K562 (cell line): ENCODE data around the gene CAPN8. TPM values are rescaled to one million over a fixed set of nuclear protein-coding genes. Genes with fewer than 3 reads are reported as not detected.

Experiments used
- ATAC-seq: fragments of 200-7000 bp; cut with Tn5 transposase; 3 replicates; pipeline ENCODE4 v1.9.1; 2020; ENCODE audit warnings: moderate library complexity
- BruUV-seq: library from RNA; stranded (reverse); fragments of 400-500 nt; replicated peaks from 2 replicates; lab custom pipeline; 2021; lab: Mats Ljungman, UMichigan
- CTCF ChIA-PET: fragments of 300-600 bp; formaldehyde crosslinking; extraction: SDS; loops from one replicate; lab custom pipeline; 2021; ENCODE audit warnings: low intra/inter-chr PET ratio; lab: Yijun Ruan, JAX
- POLR2A ChIA-PET: fragments of 300-600, 350-650 bp; sonication (Branson Sonifier 250); formaldehyde crosslinking; extraction: SDS; loops from one replicate; lab custom pipeline; 2021; ENCODE audit warnings: antibody characterized with exemption, inconsistent platforms; lab: Yijun Ruan, JAX
- DNase-seq, 4 experiments: peaks; one replicate each; pipeline versions ENCODE4 v3.0.0 to v3.0.0-alpha.2; 2011 to 2018; ENCODE audit warnings: low spot score in 3 of 4, mixed read lengths in 3 of 4; ENCODE audit errors: extremely low read depth in 1 of 4
- FAIRE-seq: peaks from 2 replicates; lab custom pipeline; 2011; peaks lifted over from hg19 to GRCh38; lab: Jason Lieb, UNC
- H2AFZ ChIP-seq: 2 replicates; pipeline ENCODE4 v1.6.0; 2011; ENCODE audit warnings: low read depth, low read length, control low read depth, inconsistent platforms
- H3K27ac ChIP-seq: fragments of 200-600 bp; 3 replicates; pipeline ENCODE4 v1.8.0; 2011; ENCODE audit warnings: low read depth, mild to moderate bottlenecking, control low read depth, inconsistent platforms, low read length, moderate library complexity, mixed read lengths; ENCODE audit errors: extremely low read depth
- H3K27me3 ChIP-seq, 2 experiments: fragments of 300-600 bp in 1 of 2; 2 replicates in 1 of 2; 3 replicates in 1 of 2; pipeline versions ENCODE4 v1.6.0 to v1.8.0; 2011; ENCODE audit warnings: inconsistent platforms in 2 of 2, low read length in 2 of 2, mild to moderate bottlenecking in 1 of 2, mixed read lengths in 1 of 2, moderate library complexity in 1 of 2; ENCODE audit not compliant: control insufficient read depth in 2 of 2, insufficient read depth in 2 of 2
- H3K36me3 ChIP-seq: fragments of 300-600 bp; 3 replicates; pipeline ENCODE4 v1.8.0; 2011; ENCODE audit warnings: mild to moderate bottlenecking, low read length, inconsistent platforms; ENCODE audit not compliant: control insufficient read depth, insufficient read depth
- H3K4me1 ChIP-seq, 2 experiments: fragments of 200-600 bp in 1 of 2; replicated peaks in 1 of 2; 2 replicates in 1 of 2; 3 replicates in 1 of 2; pipeline versions ENCODE4 v1.5.1 to v1.8.0; 2011; ENCODE audit warnings: inconsistent platforms in 2 of 2, low read length in 2 of 2, mild to moderate bottlenecking in 1 of 2, mixed read lengths in 1 of 2, moderate library complexity in 1 of 2; ENCODE audit not compliant: control insufficient read depth in 2 of 2, insufficient read depth in 2 of 2
- H3K4me2 ChIP-seq: 2 replicates; pipeline ENCODE4 v1.6.1; 2011; ENCODE audit warnings: low read length, control low read depth, inconsistent platforms, mixed read lengths; ENCODE audit not compliant: insufficient read depth
- H3K4me3 ChIP-seq: fragments of 200-600 bp; sonication (generic), shearing (Covaris generic); 2 replicates; pipeline ENCODE4 v1.5.1; 2016; ENCODE audit warnings: control low read depth, inconsistent platforms
- H3K79me2 ChIP-seq: fragments of 200-600 bp; 3 replicates; pipeline ENCODE4 v1.8.0; 2011; ENCODE audit warnings: low read length, inconsistent platforms; ENCODE audit not compliant: control insufficient read depth, insufficient read depth
- H3K9ac ChIP-seq, 2 experiments: 2 replicates each; pipeline versions ENCODE4 v1.6.0 to v1.6.1; 2011; ENCODE audit warnings: low read depth in 2 of 2, low read length in 2 of 2, control low read depth in 1 of 2, inconsistent platforms in 1 of 2, mild to moderate bottlenecking in 1 of 2, mixed read lengths in 1 of 2; ENCODE audit not compliant: insufficient read depth in 1 of 2
- H3K9me1 ChIP-seq: one replicate; pipeline ENCODE4 v1.6.0; 2011; ENCODE audit warnings: inconsistent platforms, mild to moderate bottlenecking, low read length, moderate library complexity; ENCODE audit not compliant: control insufficient read depth, insufficient read depth
- H3K9me3 ChIP-seq: replicated peaks from 2 replicates; pipeline ENCODE4 v1.5.1; 2011; ENCODE audit warnings: low read depth, low read length, inconsistent platforms; ENCODE audit not compliant: control insufficient read depth, insufficient read depth
- H4K20me1 ChIP-seq: replicated peaks from 2 replicates; pipeline ENCODE4 v1.6.1; 2011; ENCODE audit warnings: low read length, inconsistent platforms, mixed read lengths; ENCODE audit not compliant: control insufficient read depth, insufficient read depth
- ELF4 ChIP-seq: fragments of 450-650 bp; formaldehyde crosslinking; IDR thresholded peaks from 2 replicates; pipeline ENCODE4 v1.4.0; 2022; ENCODE audit warnings: missing genetic modification characterization
- HNRNPH1 ChIP-seq: fragments of 200-400 bp; formaldehyde crosslinking; optimal IDR thresholded peaks from 2 replicates; pipeline ENCODE3; 2017; ENCODE audit warnings: low read depth, mild to moderate bottlenecking, low read length, moderate library complexity
- OTX1 ChIP-seq: fragments of 450-650 bp; formaldehyde crosslinking; IDR thresholded peaks from 2 replicates; pipeline ENCODE4 v1.4.0; 2022; ENCODE audit warnings: mild to moderate bottlenecking
- RFX7 ChIP-seq: fragments of 250-450 bp; sonication (Bioruptor Pico); IDR thresholded peaks from 2 replicates; pipeline ENCODE4 v1.5.1; 2021; ENCODE audit warnings: mild to moderate bottlenecking
- SNRNP70 ChIP-seq: fragments of 200-400 bp; formaldehyde crosslinking; optimal IDR thresholded peaks from 2 replicates; pipeline ENCODE3; 2017; ENCODE audit warnings: low read depth, low read length
- ZBED1 ChIP-seq: IDR thresholded peaks from 2 replicates; pipeline ENCODE4 v1.6.1; 2014
- WGBS: fragments of 100-300 bp; shearing (Covaris generic); methylation state at CpG from one replicate; pipeline ENCODE4 v1.1.6; 2016; ENCODE audit warnings: low coverage, mixed read lengths; ENCODE audit not compliant: insufficient coverage; ENCODE audit errors: missing lambda C conversion rate; 5-methylcytosine and 5-hydroxymethylcytosine counted together
- in situ Hi-C: fragments of 300-500 bp; cut with MboI; formaldehyde crosslinking; loops from 4 replicates; pipeline ENCODE4 v1.15.0; 2018; ENCODE audit warnings: inconsistent platforms, mixed read lengths
- intact Hi-C: fragments of 100-400 bp; cut with micrococcal nuclease; formaldehyde crosslinking; loops from 2 replicates; pipeline ENCODE4 v1.14.2; 2022
- polyA plus RNA-seq, 8 experiments: library from polyadenylated mRNA; depleted of rRNA in 4 of 8; stranded (reverse) in 5 of 8; unstranded in 3 of 8; fragments of >200 nt; fragmentation: Nextera tagmentation in 2 of 8; fragmentation: Illumina TruSeq in 1 of 8; extraction: Ambion mirVana in 2 of 8; extraction: Trizol in 1 of 8; gene quantifications; 2 replicates each; pipeline versions ENCODE4 v1.2.1 to v1.2.3, GENCODE V29; 2011 to 2014; ENCODE audit warnings: inconsistent platforms in 1 of 8, missing spikeins in 1 of 8
- total RNA-seq, 7 experiments: library from RNA; depleted of rRNA in 6 of 7; stranded (reverse); fragments of >200 nt in 6 of 7; fragmentation: Illumina TruSeq in 2 of 7; extraction: Trizol in 2 of 7; gene quantifications; 2 replicates each; pipeline versions ENCODE4 v1.2.1 to v1.2.3, GENCODE V29; 2011 to 2021; ENCODE audit warnings: low replicate concordance in 1 of 7
- TF ChIP-seq, protein P1 (sequence below): fragments of 450-650 bp; formaldehyde crosslinking; IDR thresholded peaks from 2 replicates; pipeline ENCODE4 v1.4.0; 2020; ENCODE audit warnings: mild to moderate bottlenecking

Gene CAPN8
- total and polyA plus RNA-seq, 9 of the 15 experiments (the other 6 are each of a cell fraction or from before 2014, with no cell fraction given) = 0.06 TPM; not detected in 8

GRCh38 chr1:223609066-223609465 lies 56.4 kb downstream of the CAPN8 start (continued):
- TF ChIP-seq, protein P1, sequence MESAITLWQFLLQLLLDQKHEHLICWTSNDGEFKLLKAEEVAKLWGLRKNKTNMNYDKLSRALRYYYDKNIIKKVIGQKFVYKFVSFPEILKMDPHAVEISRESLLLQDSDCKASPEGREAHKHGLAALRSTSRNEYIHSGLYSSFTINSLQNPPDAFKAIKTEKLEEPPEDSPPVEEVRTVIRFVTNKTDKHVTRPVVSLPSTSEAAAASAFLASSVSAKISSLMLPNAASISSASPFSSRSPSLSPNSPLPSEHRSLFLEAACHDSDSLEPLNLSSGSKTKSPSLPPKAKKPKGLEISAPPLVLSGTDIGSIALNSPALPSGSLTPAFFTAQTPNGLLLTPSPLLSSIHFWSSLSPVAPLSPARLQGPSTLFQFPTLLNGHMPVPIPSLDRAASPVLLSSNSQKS = no peak
- TF ChIP-seq SNRNP70 = no peak
- TF ChIP-seq RFX7 (CRISPR knock-in tag) = no peak

- no peaks in the 10 kb centered on the region for H3K79me2 ChIP-seq
- H3K9me3 ChIP-seq = no peaks in the 10 kb centered on the region; the same call in 1 of the 2 replicates
- H3K9ac ChIP-seq = no peak overlapping the region
- FAIRE-seq = no peak
- no peak overlapping the region for H3K27ac ChIP-seq
- DNase-seq = no peak
- intact Hi-C loops = no loop called here
- H3K9me1 ChIP-seq = no peaks in the 10 kb centered on the region
- WGBS = 0% methylated on average over 1 of the region's 1 CpG
- in situ Hi-C loops = loop anchor here (10.0 kb wide), 4 partner anchors 56 to 496 kb away; partner anchors contain the start of gene CAPN8
- H4K20me1 ChIP-seq = no peaks in the 10 kb centered on the region
- ChIA-PET POLR2A (interaction anchor here (2.8 kb wide), 1 partner anchor 53 kb away, joined by 15 read pairs; no protein-coding TSS in a partner anchor), CTCF (interaction anchor here (0.6 kb wide), 1 partner anchor 105 kb away, joined by 3 read pairs; no protein-coding TSS in a partner anchor)
- no peak for ATAC-seq
- H3K36me3 ChIP-seq = no peaks in the 10 kb centered on the region
- no peak overlapping the region for H3K4me2 ChIP-seq
- H3K4me3 ChIP-seq = no peak overlapping the region
- no TSS peak for BruUV-seq
- no peak overlapping the region for H2AFZ ChIP-seq
- H3K27me3 ChIP-seq = peaks cover 2 to 8% of the 10 kb centered on the region in 2 experiments; a peak in 3 of 5 replicates
- no peaks in the 10 kb centered on the region for H3K4me1 ChIP-seq
- TF ChIP-seq ZBED1 = no peak
- TF ChIP-seq ELF4 (CRISPR knock-in tag) = 0 out of 2 replicates have a peak, but pooled peaks have one; percentile 45
- no peak for TF ChIP-seq HNRNPH1
- 0 out of 2 replicates have a peak, but pooled peaks have one; percentile 33 for TF ChIP-seq OTX1
- TF ChIP-seq, all 486 proteins: peak for 2
Observed at GRCh38 chr1:223558512-223558911, 107.0 kb downstream of the CAPN8 start.
